CD4-positive, alpha-beta T cell (primary cell): ENCODE data around the gene SPATC1L. TPM values are rescaled to one million over a fixed set of nuclear protein-coding genes. Genes with fewer than 3 reads are reported as not detected.

ENCODE experiments used
- ATAC-seq: fragments of 200-7000 bp; cut with Tn5 transposase; one replicate; pipeline ENCODE4 v1.10.0; 2022; ENCODE audit warnings: mild to moderate bottlenecking; ENCODE audit not compliant: poor library complexity
- CTCF ChIA-PET: fragments of 350-600 bp; sonication (Branson Sonifier 250); formaldehyde crosslinking; loops from one replicate; lab custom pipeline; 2021; ENCODE audit warnings: antibody characterized with exemption, inconsistent platforms; lab: Charles Lee
- POLR2A ChIA-PET: fragments of 350-600 bp; sonication (Branson Sonifier 250); formaldehyde crosslinking; loops from one replicate; lab custom pipeline; 2021; ENCODE audit warnings: antibody characterized with exemption, inconsistent platforms; lab: Charles Lee
- DNase-seq, 14 experiments: peaks; one replicate each; pipeline ENCODE4 v3.0.0-alpha.2; 2013 to 2020; ENCODE audit warnings: mixed read lengths in 2 of 14
- H3K27ac ChIP-seq, 2 donors: one replicate each; pipeline versions ENCODE4 v1.5.1 to v1.7.0; 2013; ENCODE audit warnings: low read length in 2 of 2, low read depth in 1 of 2, mild to moderate bottlenecking in 1 of 2
- H3K27me3 ChIP-seq, 2 experiments: 1 replicate in 1 of 2; 2 replicates in 1 of 2; pipeline versions ENCODE4 v1.6.1 to v1.7.0; 2013; ENCODE audit warnings: low read length in 2 of 2, control low read depth in 1 of 2, mild to moderate bottlenecking in 1 of 2, moderate library complexity in 1 of 2; ENCODE audit not compliant: insufficient read depth in 2 of 2, control insufficient read depth in 1 of 2
- H3K36me3 ChIP-seq: one replicate; pipeline ENCODE4 v1.6.1; 2013; ENCODE audit warnings: low read length, control low read depth; ENCODE audit not compliant: insufficient read depth
- H3K4me1 ChIP-seq: one replicate; pipeline ENCODE4 v1.6.1; 2013; ENCODE audit warnings: low read length, control low read depth; ENCODE audit not compliant: insufficient read depth
- H3K4me3 ChIP-seq: one replicate; pipeline ENCODE4 v1.5.1; 2013; ENCODE audit warnings: mild to moderate bottlenecking, low read length, moderate library complexity
- H3K9me3 ChIP-seq, 2 experiments: 1 replicate in 1 of 2; 2 replicates in 1 of 2; pipeline versions ENCODE4 v1.6.1 to v1.7.0; 2013; ENCODE audit warnings: low read length in 2 of 2, mild to moderate bottlenecking in 2 of 2, control low read depth in 1 of 2, moderate library complexity in 1 of 2; ENCODE audit not compliant: control insufficient read depth in 1 of 2, insufficient read depth in 1 of 2
- H3K27ac Mint-ChIP-seq: one replicate; pipeline ENCODE4 v1.8.0; 2020; ENCODE audit warnings: mixed read lengths
- H3K27me3 Mint-ChIP-seq: one replicate; pipeline ENCODE4 v1.8.0; 2021; ENCODE audit warnings: mixed read lengths
- H3K36me3 Mint-ChIP-seq: one replicate; pipeline ENCODE4 v1.8.0; 2021; ENCODE audit warnings: low read depth, mixed read lengths
- H3K4me1 Mint-ChIP-seq: one replicate; pipeline ENCODE4 v1.8.0; 2021; ENCODE audit warnings: low read depth, mixed read lengths
- H3K4me3 Mint-ChIP-seq: one replicate; pipeline ENCODE4 v1.8.0; 2020; ENCODE audit warnings: mild to moderate bottlenecking, mixed read lengths
- H3K9me3 Mint-ChIP-seq: one replicate; pipeline ENCODE4 v1.8.0; 2020; ENCODE audit warnings: mixed read lengths
- intact Hi-C, 2 experiments: fragments of 100-400 bp; cut with DNase I in 1 of 2; cut with micrococcal nuclease in 1 of 2; formaldehyde crosslinking; loops; one replicate each; pipeline versions ENCODE4 v1.15.1 to v1.9.0; 2023 to 2025; cut with DNase I, micrococcal nuclease
- total RNA-seq, 174 experiments: library from RNA in 2 of 174; stranded (reverse) in 2 of 174; gene quantifications; one replicate each; pipeline ENCODE4 v1.2.3 and lab custom pipeline; 2021 to 2026
- TF ChIP-seq, protein P1 (sequence below): fragments of 200-600 bp; IDR thresholded peaks from one replicate; pipeline ENCODE4 v1.8.0; 2022; ENCODE audit warnings: antibody characterized with exemption, mild to moderate bottlenecking

The SPATC1L gene
- total RNA-seq, 2 experiments from 2014 or later: 2.8 to 3.0 TPM

GRCh38 chr21:46115441-46116188, 68.6 kb downstream of the SPATC1L start:
- DNase-seq: peak in 1 of 14 experiments; percentile 27
- Histone ChIP-seq H3K4me1 (no peaks in the 10 kb centered on the region), H3K27ac (no peak overlapping the region), H3K36me3 (peaks cover 2% of the 10 kb centered on the region), H3K27me3 (no peaks in the 10 kb centered on the region), H3K4me3 (no peak overlapping the region), H3K9me3 (peaks cover 0 to 22% of the 10 kb centered on the region in 2 experiments)
- CTCF ChIA-PET: no interaction called here
- intact Hi-C loops: no loop called here
- H3K27ac Mint-ChIP-seq: no peak overlapping the region
- H3K4me1 Mint-ChIP-seq: no peaks in the 10 kb centered on the region
- no peak overlapping the region for H3K4me3 Mint-ChIP-seq
- POLR2A ChIA-PET: no interaction called here
- TF ChIP-seq, protein P1, sequence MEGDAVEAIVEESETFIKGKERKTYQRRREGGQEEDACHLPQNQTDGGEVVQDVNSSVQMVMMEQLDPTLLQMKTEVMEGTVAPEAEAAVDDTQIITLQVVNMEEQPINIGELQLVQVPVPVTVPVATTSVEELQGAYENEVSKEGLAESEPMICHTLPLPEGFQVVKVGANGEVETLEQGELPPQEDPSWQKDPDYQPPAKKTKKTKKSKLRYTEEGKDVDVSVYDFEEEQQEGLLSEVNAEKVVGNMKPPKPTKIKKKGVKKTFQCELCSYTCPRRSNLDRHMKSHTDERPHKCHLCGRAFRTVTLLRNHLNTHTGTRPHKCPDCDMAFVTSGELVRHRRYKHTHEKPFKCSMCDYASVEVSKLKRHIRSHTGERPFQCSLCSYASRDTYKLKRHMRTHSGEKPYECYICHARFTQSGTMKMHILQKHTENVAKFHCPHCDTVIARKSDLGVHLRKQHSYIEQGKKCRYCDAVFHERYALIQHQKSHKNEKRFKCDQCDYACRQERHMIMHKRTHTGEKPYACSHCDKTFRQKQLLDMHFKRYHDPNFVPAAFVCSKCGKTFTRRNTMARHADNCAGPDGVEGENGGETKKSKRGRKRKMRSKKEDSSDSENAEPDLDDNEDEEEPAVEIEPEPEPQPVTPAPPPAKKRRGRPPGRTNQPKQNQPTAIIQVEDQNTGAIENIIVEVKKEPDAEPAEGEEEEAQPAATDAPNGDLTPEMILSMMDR: no peak
- no peaks in the 10 kb centered on the region for H3K27me3 Mint-ChIP-seq
- ATAC-seq: no peak
- H3K36me3 Mint-ChIP-seq: peaks cover 5% of the 10 kb centered on the region
- H3K9me3 Mint-ChIP-seq: no peaks in the 10 kb centered on the region

GRCh38 chr21:46114963-46115362, 69.3 kb downstream of the SPATC1L start:
- intact Hi-C loops: no loop called here
- no peak overlapping the region for H3K4me3 ChIP-seq
- POLR2A ChIA-PET: no interaction called here
- peaks cover 2% of the 10 kb centered on the region for H3K36me3 ChIP-seq
- Mint-ChIP-seq H3K36me3 (peaks cover 5% of the 10 kb centered on the region), H3K9me3 (no peaks in the 10 kb centered on the region), H3K27me3 (no peaks in the 10 kb centered on the region), H3K4me1 (no peaks in the 10 kb centered on the region), H3K4me3 (no peak overlapping the region), H3K27ac (no peak overlapping the region)
- H3K4me1 ChIP-seq: no peaks in the 10 kb centered on the region
- no peaks in the 10 kb centered on the region for H3K27me3 ChIP-seq
- peaks cover 0 to 22% of the 10 kb centered on the region in 2 experiments for H3K9me3 ChIP-seq
- H3K27ac ChIP-seq: no peak overlapping the region
- TF ChIP-seq, protein P1: no peak
- peak in 1 of 14 experiments; percentile 28 for DNase-seq
- CTCF ChIA-PET: no interaction called here
- ATAC-seq: no peak

DNA sequence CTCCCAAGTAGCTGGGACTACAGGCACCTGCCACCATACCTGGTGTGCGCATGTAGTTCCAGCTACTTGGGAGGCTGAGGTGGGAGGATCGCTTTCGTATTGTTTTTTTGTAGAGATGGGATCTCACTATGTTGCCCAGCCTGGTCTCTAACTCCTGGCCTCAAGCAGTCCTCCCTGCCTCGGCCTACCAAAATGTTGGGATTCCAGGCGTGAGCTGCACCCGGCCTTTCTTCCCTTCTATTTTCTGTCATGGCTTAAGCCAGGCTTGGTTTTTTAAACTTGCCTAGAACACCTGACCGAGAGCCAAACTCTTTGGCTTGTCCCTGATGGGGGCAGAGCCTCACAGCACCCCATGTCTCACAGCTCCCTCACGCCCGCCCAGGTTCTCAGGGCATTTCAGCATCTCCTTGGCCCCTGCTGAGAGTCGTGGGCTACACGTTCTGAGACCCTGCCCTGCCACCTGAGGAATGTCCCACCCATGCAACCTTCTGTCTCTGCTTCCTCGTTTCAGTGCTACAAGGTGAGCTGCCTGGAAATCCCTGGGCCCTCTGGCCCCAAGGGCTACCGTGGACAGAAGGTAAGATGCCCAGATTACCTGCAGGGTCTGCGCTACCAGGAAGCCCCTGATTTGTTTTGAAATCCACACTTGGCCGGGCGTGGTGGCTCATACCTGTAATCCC, 70.6 kb downstream of the SPATC1L start:
- Mint-ChIP-seq H3K27ac (no peak overlapping the region), H3K9me3 (no peaks in the 10 kb centered on the region), H3K4me3 (no peak overlapping the region), H3K36me3 (peaks cover 5% of the 10 kb centered on the region), H3K4me1 (no peaks in the 10 kb centered on the region), H3K27me3 (no peaks in the 10 kb centered on the region)
- Histone ChIP-seq H3K27me3 (no peaks in the 10 kb centered on the region), H3K9me3 (peaks cover 0 to 31% of the 10 kb centered on the region in 2 experiments), H3K4me3 (no peak overlapping the region), H3K27ac (no peak overlapping the region), H3K4me1 (no peaks in the 10 kb centered on the region), H3K36me3 (peaks cover 2% of the 10 kb centered on the region)
- TF ChIP-seq, protein P1: no peak
- intact Hi-C loops: no loop called here
- DNase-seq (no peak), ATAC-seq (no peak)
- POLR2A ChIA-PET: no interaction called here
- CTCF ChIA-PET: no interaction called here
